ENCODE measurements around the gene TSPAN10.

The TSPAN10 gene

GRCh38 chr17:81697261-81698044, 60.5 kb downstream of the TSPAN10 start:
- H3K27ac ChIP-seq = no peak overlapping the region
- no peak for TF ChIP-seq CTCF (conservative IDR thresholded peaks at IDR 0.05)

All from VCaP (cell line).